HG03354 (cell line): Measurements from ENCODE around the gene PPP6R2.

Experiments
- ATAC-seq: cut with Tn5 transposase; IDR thresholded peaks from one replicate; pipeline ENCODE4 v1.9.1; 2021; ENCODE audit warnings: mild to moderate bottlenecking; ENCODE audit not compliant: unreplicated experiment, poor library complexity, severe bottlenecking

Gene PPP6R2

DNA sequence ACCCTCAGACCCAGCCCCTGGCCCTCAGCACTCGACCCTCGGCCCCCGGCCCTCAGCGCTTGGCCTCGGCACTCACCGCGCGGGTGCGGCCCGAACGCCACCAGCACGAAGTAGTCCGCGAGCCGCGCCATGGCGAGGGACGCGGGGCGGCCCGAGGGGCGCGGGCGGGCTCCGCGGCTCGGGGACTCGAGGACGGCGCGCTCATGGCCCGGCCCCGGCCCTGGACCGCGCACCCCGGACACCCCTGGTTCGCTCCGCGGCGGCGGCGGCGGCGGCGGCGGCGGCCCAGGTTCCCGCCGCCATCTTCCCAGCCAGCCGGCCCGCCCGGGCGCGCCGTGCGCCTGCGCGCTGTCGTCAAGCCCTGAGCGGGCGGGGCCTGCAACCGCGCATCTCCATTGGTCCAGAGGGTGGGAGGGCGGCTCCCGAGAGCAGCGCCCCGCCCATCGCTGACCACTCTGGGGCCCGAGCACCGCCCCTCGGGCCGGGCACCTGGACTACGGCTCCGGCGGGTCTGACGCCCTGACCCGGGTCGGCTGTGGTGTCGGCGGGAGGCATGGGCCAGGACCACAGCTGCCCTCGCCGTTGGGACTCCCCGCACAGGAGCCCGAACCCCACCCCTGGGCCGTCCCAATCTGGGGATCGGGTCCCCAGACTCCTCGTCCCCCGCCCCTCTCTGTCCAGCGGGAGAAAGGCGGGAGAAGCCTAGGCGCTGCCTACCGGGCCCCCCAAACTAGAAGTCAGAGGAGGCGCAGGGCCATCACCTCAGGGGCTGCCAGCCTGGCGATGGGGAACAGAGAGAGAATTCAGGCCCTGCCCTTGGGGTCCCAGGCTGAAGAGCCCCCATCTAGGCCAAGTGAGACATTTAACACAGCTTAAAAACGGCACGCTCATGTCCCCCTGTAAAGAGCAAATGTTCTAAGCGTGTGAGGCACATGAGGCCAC, 131.9 kb downstream of the PPP6R2 start, which contains the start of gene SBF1:
TSS of gene SBF1 (minus strand) at position 326 of the 942 bp plus-strand sequence. CDS start at position 131, 195 bp downstream.
- ATAC-seq: peak; percentile 70

DNA sequence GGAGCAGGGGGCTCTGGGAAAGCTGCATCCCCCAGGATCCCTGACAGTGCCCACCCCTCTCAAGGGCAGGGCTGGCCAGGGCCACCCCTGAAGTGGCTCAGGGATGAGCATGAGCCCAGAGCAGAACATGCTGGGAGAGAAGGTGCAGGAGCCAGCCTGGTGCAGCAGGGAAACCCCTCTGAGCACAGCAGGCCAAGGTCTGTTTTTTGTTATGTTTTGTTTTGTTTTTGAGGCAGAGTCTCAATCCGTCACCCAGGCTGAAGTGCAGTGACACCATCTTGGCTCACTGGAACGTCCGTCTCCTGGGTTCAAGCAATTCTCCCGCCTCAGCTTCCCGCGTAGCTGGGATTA, 132.5 kb downstream of the PPP6R2 start:
- no peak for ATAC-seq

DNA sequence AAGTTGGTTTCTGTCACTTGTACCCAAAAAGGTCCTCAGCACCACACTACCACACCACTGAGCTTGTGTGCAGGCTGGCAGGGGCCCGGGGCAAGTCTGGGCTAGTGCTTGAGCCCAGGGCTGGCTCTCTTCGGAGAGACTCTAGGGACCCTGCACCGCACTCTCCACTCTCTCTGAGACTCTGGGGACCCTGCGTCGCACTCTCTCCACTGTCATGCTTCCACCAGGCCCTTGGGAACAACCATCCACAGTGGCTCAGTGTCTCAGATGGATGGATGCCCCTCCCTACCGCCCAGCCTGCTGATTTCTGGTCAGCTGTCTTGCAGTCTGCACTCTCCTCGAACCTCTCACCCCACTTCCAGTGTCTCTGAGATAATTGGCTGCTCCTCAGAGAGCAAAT, 133.7 kb downstream of the PPP6R2 start:
- no peak for ATAC-seq

DNA sequence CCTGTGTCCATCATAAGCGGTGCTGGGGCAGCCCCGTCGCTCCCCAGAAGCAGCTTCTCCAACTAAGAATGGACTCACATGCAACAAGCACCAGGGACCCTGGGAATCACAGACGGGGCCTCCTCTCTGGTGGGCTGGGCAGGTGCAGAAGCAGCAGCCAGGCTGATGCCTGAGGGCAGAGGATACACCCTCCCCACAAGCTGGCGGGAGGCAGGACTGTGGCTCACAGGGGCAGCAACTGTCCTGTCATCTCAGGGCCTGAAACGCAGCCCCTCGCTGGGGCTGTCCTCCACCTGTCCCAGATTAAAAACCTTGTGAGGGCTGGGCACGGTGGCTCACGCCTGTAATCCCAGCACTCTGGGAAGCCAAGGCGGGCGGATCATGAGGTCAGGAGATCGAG, 134.8 kb downstream of the PPP6R2 start:
- no peak for ATAC-seq

DNA sequence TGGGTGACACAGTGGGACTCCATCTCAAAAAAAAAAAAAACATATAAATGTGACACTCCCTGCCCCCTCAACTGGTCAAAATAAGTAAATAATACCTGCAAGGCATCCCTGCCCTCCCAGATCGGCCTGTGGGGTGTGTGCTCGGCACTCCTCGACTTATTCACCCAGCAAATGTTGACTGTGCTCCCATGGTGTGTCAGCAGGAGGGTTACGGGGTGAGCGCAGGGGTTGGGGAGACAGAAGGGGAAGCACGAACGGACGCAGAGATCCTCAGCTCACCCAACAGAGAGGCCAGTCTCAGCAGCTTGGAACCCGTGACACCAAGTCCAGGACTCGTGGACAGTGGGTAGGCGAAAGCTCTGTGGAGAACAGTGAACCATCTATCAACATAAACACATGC, 136.6 kb downstream of the PPP6R2 start:
- ATAC-seq: no peak

DNA sequence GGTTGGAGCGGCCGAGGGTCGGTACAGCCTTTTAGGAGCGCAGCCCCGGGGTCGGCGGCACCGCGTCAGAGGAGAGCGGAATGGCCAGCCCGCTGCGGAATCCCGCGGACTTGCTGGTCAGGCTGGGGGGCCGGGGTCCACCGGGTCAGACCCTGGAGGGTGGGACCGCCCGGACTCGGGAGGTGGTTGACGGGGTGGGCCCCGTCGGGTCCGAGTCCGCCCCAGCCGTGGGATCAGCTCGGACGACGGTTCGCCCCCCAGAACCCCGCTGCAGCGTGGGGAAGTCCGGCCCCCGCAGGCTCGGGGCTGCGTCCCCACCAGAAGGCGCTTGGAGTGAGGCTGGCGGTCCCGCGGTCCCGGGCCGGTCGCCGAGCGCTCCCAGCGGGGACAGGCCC, 137.9 kb downstream of the PPP6R2 start:
- no peak for ATAC-seq

DNA sequence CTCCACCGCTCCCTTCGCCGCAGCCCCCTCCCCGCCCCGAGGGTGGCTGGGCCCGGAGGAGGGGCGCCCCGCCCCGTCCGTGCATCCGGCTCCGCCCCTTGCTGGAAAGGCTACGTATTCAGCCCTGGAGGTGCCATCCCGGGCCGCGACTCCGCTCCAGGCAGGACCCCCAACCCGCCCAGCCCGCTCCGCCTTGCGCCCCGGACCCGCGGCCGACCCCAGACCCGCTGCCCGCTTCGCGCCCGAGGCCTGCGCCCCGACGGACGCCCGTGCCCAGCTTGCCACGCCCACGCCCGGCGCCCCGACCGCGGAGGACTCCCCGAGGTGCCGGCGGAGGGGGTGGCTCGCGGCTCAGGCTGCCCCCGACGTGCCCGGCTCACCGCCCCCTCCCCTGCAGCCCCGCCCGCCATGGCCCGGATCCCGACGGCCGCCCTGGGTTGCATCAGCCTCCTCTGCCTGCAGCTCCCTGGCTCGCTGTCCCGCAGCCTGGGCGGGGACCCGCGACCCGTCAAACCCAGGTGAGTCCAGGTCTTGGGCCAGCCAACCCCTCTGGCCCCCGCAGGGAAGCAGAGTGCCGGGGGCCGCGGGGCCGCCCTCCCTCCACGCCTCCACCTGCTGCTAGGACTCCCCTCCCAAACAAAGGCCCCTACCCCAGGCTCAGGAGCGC, 138.4 kb downstream of the PPP6R2 start, which contains the start of gene ADM2:
TSS of gene ADM2 (plus strand) at position 104 of the 667 bp plus-strand sequence. CDS start at position 409, 305 bp downstream.
- no peak for ATAC-seq

DNA sequence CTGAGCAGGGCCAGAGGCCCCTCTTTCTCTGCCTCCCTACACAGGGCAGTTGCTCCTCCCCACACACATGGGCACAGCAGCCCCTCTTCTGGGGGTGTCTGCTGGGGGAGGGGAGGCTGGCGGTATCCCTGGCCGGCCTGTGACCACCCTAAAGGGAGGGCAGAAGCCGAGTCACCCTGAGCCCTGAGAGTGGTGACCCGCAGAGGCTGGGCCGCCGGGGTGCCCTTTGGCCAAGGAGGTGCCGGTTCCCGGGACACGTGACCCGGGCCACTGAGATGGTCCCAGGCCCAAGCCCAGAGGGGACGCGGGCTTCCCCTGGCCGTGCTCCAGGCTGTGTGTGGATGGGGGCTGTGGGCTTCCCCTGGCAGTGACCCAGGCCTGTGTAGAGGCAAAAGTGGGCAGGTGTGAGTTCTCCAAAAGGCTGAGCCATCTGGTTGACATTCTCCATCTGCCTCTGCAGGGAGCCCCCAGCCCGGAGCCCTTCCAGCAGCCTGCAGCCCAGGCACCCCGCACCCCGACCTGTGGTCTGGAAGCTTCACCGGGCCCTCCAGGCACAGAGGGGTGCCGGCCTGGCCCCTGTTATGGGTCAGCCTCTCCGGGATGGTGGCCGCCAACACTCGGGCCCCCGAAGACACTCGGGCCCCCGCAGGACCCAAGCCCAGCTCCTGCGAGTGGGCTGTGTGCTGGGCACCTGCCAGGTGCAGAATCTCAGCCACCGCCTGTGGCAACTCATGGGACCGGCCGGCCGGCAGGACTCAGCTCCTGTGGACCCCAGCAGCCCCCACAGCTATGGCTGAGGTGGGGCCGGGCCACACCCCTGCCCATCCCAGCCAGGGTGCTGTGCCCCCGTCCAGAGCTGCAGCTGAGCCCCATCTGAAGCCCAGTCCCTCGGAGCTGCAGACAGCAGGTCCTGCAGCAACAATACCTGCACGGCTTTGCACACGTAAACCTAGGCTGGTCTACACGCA, 139.3 kb downstream of the PPP6R2 start:
- no peak for ATAC-seq

DNA sequence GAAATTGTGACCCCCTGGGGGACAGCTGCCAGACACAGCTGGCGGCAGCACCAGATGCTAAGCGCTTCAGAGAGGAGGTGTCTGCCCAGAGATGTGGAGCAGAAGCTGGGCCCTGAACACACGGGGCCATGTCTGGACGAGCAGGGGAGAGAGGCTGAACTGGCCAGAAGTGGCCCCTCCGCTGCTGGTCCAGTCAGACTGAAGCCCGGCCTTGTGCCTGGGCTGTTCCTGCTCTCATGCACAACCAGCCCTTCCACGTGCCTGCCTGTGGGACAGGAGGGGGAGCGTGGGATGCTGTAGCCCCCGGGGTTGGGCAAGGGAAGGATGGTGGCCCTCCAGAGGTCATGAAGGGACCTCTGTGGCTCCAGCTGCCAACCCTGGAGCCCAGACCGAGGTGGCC, 140.0 kb downstream of the PPP6R2 start:
- ATAC-seq: no peak

DNA sequence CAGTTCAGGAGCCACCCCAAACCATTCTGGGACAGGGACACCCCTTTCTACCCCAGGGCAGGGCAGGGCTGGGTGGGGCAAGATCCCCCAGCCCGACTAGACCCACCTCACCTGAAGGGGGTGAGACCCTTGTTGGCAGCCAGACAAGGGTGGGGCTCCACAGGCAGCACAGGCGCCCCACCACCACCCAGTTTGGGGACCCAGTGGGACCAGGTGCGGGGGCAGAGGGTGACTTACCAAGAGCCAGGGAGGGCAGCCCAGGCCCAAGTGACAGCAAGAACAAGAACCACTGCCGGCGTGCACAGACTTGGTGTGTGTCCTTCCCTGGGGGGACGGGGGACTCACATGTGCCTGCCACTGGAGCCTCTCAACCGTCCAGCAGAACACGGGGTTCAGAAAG, 140.4 kb downstream of the PPP6R2 start:
- no peak for ATAC-seq

DNA sequence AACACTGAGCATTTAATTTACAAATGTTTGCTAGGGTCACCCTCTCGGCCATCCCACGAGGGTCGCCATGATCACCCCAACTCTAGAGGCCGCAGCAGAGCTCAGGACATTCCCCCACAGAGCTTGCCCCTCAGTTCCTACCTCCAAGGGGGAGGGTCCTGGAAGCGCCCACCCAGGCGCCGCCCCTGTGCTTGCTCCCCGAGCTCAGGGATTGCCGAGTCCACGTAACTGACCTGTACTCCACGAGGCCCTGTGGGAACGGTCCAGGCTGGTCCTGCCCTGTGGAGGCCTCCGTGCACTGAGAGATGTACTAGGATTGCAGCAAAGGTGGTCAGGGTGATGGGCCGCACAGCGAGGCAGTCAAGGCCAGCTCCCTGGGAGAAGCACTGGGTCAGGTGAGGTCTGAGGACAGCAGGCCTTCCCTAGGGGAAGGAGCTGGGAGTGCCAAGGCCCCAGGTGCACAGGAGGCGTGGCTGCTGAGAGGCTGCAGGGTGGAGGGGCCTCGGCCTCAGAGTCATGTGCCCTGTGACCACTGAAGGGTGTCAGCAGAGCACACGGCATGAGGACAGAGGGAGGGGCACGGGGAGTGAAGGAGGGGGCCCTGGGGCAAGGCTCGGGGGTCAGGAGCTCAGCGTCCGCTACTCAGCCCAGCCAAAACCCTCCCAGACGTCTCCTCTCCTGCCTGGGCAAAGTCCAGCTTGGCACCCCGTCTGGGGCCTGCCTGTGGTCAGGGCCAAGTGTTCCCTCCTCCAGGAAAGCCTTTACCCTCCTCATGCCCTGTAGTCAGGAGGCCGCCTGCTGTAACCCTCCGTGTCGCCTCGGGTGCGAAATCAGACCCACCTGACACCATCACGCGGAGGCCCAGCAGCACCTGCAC, 141.1 kb downstream of the PPP6R2 start:
- ATAC-seq: no peak

DNA sequence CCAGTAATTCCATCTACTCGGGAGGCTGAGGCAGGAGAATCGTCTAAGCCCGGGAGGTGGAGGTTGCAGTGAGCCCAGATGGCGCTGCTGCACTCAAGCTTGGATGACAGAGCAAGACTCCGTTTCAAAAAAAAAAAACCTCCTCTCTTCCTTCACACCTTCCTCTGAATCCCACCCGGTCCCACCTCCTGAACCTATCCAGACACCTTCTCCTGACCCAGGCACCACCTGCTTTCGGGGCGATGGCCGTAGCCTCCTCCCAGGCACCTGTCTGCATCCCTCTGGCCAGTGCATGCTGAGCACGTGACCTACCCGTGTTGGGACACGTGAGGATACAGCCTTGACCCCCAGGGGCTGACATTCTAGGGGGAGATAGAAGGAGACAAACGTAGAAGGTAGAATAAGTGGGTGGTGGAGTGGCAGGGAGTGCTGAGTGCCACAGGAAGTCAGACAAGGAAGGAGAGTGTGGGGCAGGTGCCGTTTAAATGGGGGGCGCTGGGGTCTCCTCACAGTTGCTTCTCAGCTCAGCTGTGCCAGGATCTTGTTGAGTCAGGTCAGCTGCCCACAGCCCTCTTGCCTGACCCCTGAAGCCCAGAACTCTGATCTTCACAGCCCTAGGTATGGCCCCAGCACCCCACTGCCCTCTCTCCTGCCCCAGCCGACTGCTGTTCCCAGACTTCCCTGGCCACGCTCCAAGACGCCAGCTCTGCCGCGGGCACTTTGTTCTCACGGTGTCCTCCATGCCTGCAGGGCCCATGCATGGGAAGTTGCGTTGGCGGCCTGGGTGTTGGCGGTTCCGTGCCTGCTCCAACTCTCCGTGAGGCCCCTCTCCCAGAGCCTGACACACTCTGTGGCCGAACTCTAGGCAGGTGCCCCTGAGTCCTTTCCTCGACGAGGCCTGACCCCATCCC, 142.3 kb downstream of the PPP6R2 start:
- no peak for ATAC-seq

DNA sequence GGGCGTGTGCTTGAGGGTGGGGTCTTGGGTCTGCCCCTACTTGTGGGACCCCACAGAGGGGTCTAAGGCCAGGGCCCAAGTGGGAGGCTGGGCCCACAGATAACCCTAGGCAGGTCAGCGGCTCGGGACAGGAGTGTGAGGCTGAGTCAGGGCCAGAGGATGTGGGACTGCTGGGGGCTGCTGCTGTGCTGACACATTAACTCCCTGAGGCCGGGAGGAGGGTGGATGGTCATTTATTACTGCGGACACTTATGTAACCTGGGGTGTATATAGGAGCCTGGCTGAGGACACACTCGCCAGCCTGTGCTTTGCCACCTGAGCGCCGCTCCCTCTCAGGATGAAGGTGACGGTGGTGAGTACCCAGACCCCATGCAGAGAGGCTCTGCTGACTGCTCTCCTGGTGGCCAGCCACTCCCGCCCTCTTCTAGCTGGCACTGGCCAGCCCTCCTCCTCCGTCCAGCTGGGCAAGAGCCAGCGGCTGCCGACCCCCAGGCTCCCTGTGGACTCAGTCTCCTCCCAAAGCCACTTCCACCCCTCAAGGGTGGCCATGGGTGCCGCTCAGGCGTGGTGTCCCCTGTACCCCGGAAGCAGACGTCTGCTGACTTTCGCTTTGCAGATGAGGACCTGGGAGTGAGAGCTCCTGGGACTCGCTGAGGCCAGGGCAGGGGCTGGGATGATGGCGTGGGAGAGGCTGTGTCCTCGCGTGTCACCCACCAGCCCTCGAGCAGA, 143.6 kb downstream of the PPP6R2 start, which contains the start of gene MIOX:
TSS of gene MIOX (plus strand) at position 299 of the 729 bp plus-strand sequence. CDS start at position 338, 39 bp downstream.
- no peak for ATAC-seq

DNA sequence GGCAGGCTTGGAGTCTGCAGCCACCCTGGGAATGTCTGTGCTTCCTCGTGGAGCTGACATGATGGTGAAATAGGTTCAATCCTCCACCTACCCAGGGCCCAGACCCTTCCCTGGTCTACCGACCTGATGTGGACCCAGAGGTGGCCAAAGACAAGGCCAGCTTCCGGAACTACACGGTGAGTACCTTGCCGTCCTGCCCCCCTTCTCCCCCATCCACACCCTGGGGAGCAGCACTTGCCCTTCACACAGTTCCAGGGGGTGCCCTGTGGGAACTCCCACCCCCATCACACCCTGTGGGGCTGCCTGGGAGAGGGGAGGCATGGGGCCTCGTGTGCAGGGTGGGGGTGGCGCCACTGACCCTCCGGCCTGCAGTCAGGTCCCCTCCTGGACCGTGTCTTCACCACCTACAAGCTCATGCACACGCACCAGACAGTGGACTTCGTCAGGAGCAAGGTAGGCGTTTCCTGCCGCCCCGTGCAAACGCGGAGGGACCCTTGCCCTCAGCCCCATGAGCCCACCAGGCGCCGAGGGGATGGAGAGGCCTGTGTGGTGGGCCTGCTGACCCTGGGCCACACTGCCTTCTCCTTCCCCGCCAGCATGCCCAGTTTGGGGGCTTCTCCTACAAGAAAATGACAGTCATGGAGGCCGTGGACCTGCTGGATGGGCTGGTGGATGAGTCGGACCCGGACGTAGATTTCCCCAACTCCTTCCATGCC, 144.3 kb downstream of the PPP6R2 start:
- ATAC-seq: no peak

DNA sequence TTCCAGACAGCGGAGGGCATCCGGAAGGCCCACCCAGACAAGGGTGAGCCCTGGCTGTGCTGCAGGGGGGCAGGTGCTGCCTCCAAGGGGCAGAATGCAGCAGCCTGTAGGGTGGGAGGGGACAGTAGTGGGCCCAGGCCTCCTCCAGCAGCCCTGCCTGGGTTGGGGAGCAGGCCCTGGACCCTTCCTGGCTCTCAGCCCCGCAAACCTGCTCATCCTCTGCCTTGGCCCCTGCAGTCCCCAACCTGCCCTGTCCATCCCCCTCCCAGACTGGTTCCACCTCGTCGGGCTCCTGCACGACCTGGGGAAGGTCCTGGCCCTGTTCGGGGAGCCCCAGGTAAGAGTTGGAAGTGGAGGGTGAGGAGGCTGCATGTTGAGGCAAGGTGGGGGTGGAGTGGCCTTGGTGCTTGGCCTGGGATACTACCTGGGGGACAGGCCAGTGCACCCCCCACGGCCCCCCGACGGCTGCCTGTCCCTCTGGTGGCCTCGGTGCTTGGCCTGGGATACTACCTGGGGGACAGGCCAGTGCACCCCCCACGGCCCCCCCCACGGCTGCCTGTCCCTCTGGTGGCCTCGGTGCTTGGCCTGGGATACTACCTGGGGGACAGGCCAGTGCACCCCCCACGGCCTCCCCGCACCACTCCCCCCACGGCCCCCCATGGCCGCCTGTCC, 145.0 kb downstream of the PPP6R2 start:
- no peak for ATAC-seq

DNA sequence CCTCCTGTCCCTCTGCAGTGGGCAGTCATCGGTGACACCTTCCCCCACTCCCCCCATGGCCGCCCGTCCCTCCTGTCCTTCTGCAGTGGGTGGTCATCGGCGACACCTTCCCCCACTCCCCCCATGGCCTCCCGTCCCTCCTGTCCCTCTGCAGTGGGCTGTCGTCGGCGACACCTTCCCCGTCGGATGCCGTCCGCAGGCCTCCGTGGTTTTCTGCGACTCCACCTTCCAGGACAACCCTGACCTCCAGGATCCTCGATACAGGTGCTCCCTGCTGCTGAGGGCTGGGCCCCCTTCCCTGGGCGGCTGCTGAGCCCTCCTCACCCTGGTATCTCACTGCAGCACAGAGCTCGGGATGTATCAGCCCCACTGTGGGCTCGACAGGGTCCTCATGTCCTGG, 145.8 kb downstream of the PPP6R2 start:
- no peak for ATAC-seq
